HepG2 (cell line): ENCODE results near the gene RABGAP1L. TPM values are rescaled to one million over a fixed set of nuclear protein-coding genes. Genes with fewer than 3 reads are reported as not detected.

Experiments used
- AFF4 ChIP-seq: sonication (generic); formaldehyde crosslinking; IDR thresholded peaks from 2 replicates; pipeline ENCODE4 v1.4.0; 2020; ENCODE audit warnings: missing genetic modification reagents
- FOXP1 ChIP-seq, 2 experiments: fragments of 450-650 bp in 1 of 2; IDR thresholded peaks; 2 replicates each; pipeline ENCODE4 v1.6.1; 2017 to 2018; ENCODE audit warnings: antibody characterized with exemption in 1 of 2
- HINFP ChIP-seq: sonication (generic); formaldehyde crosslinking; IDR thresholded peaks from 2 replicates; pipeline ENCODE4 v1.4.0; 2020; ENCODE audit warnings: low read depth, mild to moderate bottlenecking, missing genetic modification reagents
- KIAA2018 ChIP-seq: sonication (generic); formaldehyde crosslinking; IDR thresholded peaks from 2 replicates; pipeline ENCODE4 v1.5.0; 2020; ENCODE audit warnings: mild to moderate bottlenecking, missing genetic modification reagents, borderline replicate concordance
- MAF1 ChIP-seq: sonication (generic); formaldehyde crosslinking; IDR thresholded peaks from 2 replicates; pipeline ENCODE4 v1.5.0; 2020; ENCODE audit warnings: missing genetic modification reagents, borderline replicate concordance
- PAXIP1 ChIP-seq: sonication (generic); formaldehyde crosslinking; conservative IDR thresholded peaks from 2 replicates; pipeline ENCODE4 v1.4.0; 2020; ENCODE audit warnings: mild to moderate bottlenecking, missing genetic modification reagents, moderate library complexity
- ZNF652 ChIP-seq: IDR thresholded peaks from 2 replicates; pipeline ENCODE4 v1.6.1; 2016; ENCODE audit warnings: low read depth, borderline replicate concordance
- ZNF709 ChIP-seq: sonication (generic); formaldehyde crosslinking; IDR thresholded peaks from 2 replicates; pipeline ENCODE4 v1.5.0; 2020; ENCODE audit warnings: mild to moderate bottlenecking, missing genetic modification reagents
- ZNF879 ChIP-seq: sonication (generic); formaldehyde crosslinking; IDR thresholded peaks from 2 replicates; pipeline ENCODE4 v1.8.1; 2023; ENCODE audit warnings: missing genetic modification reagents
- polyA plus RNA-seq, 8 experiments: library from polyadenylated mRNA; depleted of rRNA in 3 of 8; stranded (reverse) in 7 of 8; unstranded in 1 of 8; fragments of >200 nt; fragmentation: Illumina TruSeq in 4 of 8; extraction: Trizol in 4 of 8; gene quantifications; 2 replicates each; pipeline versions ENCODE4 v1.2.1 to v1.2.3, GENCODE V29; 2011 to 2016; ENCODE audit warnings: low read depth in 4 of 8, missing spikeins in 1 of 8, mixed read lengths in 1 of 8; ENCODE audit not compliant: insufficient read depth in 1 of 8
- total RNA-seq, 5 experiments: library from RNA; depleted of rRNA; stranded (reverse); fragments of >200 nt; fragmentation: Illumina TruSeq; extraction: Trizol; gene quantifications; 2 replicates each; pipeline ENCODE4 v1.2.3, GENCODE V29; 2016; ENCODE audit warnings: low read depth in 1 of 5

Gene RABGAP1L
- total and polyA plus RNA-seq, 2 of the 13 experiments (the other 11 are each of a cell fraction or from before 2014, with no cell fraction given) = 7.9 to 22.6 TPM

- TF ChIP-seq HINFP (CRISPR knock-in tag) (no peak), ZNF879 (CRISPR knock-in tag) (no peak), AFF4 (no peak), PAXIP1 (CRISPR knock-in tag) (no peak), ZNF652 (CRISPR knock-in tag) (no peak), MAF1 (CRISPR knock-in tag) (no peak), FOXP1 (IDR thresholded peaks at IDR 0.05) (no peak), FOXP1 (CRISPR knock-in tag; IDR thresholded peaks at IDR 0.05) (no peak), KIAA2018 (CRISPR knock-in tag) (no peak), ZNF709 (CRISPR knock-in tag) (no peak)
Measured at GRCh38 chr1:174819596-174819995, 660.3 kb downstream of the RABGAP1L start (continued).
